HG03196 (cell line): Measurements from ENCODE around the gene DPM2.

Experiments
- ATAC-seq: cut with Tn5 transposase; IDR thresholded peaks from one replicate; pipeline ENCODE4 v1.9.1; 2021; ENCODE audit not compliant: unreplicated experiment

DPM2 gene, protein sequence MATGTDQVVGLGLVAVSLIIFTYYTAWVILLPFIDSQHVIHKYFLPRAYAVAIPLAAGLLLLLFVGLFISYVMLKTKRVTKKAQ

DNA sequence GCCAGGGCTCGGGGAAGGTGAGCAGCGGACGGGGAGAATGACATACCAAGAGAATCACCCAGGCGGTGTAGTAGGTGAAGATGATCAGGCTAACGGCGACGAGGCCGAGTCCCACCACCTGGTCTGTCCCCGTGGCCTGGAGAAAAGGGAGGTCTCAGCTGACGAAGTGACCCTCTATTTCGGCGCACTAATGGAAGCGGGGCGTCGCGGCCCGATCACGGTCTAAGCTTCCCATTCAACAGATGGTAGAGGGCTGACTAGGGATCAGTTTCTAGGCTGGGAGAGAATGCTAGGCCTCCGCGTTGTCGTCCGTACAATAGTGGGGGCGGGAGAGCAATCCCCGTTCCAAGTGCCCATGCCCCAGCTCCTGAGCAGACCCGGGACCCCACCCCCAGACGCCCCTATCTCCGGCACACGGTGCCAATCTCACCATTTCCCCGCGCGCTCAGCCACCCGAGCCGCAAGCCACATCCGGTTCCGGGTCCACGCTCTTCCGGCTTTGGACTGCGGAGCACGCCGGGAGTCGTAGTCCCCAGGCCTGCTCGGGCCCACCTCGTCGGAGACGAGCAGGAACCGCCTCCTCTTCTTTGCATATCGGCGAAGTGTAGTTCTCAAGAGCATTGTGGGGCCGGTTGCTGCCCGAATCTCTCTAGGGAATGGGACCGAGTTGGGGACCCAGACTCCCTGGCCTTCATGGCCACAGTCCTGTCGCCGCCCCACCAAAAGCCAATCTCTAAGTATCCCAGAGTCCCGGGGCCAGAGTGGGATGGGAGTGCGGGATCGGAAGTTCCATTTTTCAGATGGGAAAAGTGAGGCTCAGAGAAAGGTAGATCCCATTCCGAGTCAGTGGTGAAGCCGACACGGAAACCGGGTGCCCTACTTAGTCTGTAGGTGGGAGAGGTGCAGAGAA lies at the start of gene DPM2:
Gene DPM2, minus strand, starts transcription at position 467 of the 910 bp plus-strand sequence. Its CDS starts 34 bp downstream, at position 433.
- peak; percentile 84 for ATAC-seq

DNA sequence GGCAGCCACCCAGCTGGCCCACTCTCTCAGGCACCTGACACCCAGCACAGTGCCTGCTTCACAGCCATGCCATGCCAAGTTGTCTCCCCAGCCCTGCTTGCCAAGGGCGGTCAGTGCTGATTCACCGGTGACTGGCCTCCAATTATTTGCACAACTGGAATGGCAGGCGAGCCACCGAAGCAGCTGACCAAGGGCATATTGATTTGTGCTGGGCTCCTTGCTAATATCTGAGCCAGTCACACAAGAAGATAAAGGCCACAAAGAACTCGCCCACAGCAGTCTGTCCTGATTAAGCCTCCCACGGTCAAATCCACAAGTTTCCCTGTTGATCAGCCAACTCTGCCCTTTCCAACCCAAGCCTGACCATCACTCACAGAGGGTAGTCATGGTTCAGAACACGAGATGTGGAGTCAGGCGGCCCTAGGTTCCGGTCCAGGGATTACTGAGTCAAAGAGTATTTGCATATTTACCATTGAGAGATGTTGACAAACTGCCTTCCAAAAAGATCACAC lies 49.5 kb upstream of the DPM2 start:
- ATAC-seq = no peak

DNA sequence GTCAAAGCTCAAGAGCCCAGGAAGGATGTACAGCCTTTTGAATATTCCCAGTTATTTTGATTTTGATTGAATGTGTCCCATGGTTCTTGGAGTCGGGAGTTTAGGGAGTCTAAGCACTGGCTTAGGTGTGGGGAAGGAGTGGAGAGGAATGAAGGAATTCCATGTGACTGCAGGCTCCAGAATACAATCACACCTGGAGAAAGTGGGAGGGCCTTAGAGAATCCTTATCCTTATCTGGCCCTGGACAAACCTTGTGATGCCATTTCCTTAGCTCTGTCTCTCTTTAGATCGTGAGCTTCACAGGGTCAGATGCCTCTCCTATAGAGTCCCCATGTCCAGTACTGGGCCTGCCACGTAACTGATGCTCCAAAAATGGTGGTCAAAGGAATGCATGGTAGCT lies 47.4 kb upstream of the DPM2 start:
- no peak for ATAC-seq

DNA sequence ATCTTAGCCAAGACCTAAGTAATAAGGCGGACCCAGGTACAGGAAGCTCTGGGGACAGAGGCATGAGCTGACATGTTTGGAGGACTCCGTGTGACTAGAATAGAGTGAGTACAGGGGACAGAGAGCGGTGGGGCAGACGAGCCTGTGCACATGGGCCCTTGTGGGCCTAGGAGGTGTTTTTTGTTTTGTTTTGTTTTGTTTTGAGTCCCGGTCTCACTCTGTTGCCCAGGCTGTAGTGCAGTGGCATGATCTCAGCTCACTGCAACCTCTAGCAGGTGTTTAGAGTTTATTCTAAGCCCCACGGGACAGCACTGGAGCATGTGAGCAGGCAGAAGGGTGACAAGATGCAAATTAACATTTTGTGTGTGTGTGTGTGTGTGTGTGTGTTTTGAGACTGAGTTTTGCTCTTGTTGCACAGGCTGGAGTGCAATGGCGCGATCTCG lies 46.2 kb upstream of the DPM2 start:
- ATAC-seq = peak; percentile 35

DNA sequence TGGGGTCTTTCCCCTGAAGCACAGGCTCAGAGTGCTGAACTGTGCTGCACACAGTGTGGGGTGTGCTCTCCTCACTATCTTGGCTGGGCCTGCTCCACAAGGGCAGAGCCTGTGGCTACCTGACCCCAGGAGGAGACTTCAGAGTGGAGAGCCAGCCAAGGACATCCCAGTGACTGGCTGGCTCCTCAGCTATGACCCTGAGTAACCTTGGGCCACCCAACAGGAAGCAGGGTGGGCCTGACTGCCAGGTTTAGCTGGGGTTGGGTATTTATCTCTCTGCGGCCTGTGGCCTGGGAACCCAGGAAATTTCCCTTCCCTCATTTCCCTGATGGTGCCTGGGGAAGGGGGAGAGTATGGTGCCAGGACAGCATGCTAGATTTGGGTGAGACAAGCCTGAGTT lies 45.3 kb upstream of the DPM2 start:
- ATAC-seq = no peak

DNA sequence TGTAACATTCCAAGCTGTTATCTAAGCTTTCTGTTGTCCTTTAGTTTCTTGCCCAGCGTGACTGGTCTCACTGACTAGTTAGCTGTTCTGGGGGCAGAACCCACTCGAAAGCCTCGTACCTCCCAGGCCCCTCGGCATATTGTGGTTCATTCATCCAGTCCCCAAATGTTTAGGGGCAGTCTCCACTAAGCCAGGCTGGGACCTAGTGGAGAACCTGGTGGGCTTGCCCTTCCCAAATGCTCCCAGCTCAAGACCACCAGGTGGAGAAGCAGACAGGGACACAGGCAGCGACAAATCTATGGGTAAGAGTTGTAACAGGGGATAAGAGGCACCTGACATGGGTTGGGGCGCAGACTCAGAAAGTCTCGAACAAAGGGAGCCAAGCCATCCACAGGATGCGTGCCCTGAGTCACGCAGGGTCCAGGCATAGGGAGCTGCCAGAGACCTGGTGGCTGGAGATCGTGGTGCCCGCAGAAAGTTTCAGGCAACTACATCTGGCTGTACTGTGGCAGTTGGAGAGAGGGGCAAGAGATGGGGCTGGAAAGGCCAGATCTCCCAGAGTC lies 44.0 kb upstream of the DPM2 start:
- no peak for ATAC-seq

DNA sequence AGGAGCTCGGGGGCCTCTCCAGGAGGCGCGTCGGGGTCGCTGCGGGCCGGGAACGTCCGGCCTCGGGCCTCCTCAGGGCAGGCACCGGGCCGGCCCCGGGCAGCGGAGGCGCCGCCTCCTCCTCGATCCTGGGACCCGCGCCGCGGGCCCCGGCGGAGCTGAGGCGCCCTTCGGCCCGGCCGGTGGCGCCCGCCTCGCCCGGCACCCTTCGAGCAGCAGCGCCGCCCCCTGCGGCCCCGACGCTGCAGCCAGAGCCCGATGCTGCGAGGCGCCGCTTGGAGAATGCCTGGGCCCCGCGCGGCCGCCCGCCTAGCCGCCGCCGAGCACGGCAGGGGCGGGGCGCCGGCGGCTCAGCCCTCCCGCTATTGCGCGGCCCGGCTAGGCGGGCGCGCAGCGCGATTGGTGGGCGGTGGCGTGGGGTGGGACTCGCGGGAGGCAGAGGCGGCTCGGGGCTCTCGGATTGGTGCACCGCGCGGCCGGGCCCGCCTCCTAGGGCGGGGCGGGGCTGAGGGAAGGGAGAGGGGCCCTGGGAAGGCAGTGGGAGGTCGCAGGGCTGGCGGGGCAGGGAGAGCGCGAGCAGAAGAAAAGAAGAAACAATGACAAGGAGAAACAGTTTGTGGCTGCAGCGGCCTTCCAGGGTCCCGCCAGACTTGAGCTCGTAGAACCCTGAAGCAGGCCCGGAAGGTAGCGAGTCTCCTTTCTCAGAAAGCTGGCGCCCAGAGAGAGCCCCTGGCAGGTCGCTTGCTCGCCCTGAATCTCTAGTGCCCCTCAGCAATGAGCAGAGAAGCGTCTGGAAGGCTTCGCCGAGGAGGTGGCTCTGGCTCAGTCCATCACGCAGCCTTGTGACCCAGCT lies 43.3 kb upstream of the DPM2 start, which contains the start of gene EEIG1:
Gene EEIG1, minus strand, starts transcription at position 284 of the 853 bp plus-strand sequence. CDS start 852 bp downstream, outside the sequence.
- ATAC-seq = peak; percentile 70

DNA sequence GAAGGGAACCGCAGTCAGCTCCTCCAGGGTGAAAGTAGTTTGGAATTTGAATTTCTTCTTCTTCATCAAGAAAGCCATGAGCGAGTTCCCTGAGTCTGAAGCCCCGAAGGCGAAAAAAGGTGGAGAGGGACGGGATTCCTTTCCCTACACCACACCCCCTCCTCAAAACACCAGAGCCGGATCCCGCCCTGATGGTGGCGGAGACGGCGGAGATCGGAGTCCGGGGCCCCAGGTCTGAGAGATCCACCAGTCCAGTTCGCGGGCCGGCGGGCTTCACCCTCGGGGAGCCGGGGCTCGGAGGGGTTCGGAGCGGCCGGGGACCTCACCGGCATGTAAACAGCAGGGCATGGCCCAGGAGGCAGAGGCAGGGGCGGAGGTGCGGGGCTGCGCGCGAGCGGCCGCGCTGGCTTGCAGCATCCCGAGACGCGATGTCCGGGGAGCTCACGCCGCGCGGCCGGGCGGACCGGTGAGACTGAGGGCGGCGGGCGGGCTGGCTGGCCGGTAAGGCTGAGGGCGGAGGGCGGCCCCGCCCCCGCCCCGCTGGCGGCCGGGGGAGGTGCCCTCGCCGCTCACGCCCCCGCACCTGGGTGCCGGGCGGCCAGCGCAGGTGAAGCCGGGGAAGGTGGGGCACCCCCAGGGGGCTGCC lies 42.5 kb upstream of the DPM2 start:
- peak; percentile 24 for ATAC-seq

DNA sequence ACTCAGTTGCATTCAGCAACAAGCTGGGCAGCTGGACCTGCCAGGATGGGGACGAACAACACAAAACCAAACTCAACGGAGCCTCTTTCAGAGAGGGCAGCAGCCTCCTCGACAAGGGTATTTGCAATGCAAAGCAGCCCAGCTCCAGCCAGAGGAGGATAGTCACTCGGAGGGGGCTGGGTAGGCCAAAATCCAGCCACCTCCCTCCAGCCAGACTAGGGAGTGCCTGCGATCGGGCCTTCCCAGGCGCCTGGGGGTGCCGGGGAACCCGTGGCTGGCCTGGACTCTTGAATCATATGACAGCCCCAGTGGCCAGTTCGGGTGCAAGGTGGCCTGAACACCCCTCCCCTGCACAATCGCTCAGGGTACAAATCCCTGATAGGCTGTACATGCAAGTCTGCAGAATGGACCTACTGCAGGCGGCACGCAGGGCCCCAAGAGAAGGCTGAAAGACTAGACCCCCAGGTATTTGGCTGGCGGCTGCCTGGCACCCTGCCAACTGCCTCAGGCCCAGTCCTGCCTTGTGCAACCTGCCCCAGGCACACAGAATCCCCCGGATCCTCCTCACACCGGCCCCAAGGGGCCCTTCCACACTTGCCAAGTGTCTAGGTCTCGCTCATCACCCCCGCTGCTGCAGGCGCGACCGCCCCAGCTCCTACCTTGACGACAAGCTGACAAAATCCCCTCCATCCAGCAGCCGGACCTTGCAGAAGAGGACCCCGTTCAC lies 41.8 kb upstream of the DPM2 start:
- ATAC-seq = peak; percentile 22

DNA sequence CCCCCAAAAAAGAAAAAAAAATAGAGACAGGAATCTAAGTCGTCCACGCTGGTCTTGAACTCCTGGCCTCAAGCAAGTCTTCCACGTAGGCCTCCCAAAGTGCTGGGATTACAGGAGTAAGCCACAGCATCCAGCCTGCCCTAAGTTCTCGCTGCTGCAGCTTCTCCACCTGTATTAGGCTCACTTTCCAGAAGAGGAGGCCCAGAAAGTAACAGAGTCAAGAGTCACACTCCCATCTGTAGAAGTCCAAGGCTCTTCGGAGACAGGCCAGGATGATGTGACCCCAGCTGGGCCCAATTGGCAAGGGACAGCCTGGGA lies 41.3 kb upstream of the DPM2 start:
- ATAC-seq = no peak

DNA sequence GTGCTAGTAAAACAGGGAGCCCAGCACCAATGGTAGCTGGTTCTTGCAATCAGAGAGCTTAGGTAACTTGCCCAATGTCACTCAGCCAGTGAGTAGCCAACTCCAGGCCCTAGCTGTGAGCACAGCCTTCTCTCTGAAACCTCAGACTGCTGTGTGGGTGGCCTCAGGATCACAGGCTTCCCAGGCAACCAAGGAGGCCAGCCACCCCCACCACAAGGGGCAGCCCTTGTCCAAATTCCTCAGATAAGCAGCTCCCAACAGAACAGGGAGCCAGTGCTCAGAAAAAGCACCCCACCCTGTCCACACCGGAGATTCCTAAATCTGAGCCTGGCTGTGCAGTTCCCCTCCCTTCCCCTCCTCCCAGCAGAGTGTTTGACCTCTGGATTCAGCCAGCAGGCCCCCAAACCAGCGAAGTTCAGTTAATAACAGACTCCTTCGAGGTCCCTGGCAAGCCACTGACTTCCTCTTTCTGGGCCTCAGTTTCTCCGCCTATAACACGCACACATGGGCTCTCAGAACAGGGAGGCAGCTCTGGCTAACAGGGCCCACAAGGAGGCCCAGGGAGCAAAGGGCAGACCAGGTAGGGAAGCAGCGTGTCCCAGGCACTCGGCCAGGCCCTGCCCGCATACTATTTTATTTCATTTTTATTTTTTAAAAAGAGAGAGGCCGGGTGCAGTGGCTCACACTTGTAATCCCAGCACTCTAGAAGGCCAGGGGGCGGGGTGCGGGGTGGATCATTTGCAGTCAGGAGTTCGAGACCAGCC lies 40.4 kb upstream of the DPM2 start:
- ATAC-seq = no peak

DNA sequence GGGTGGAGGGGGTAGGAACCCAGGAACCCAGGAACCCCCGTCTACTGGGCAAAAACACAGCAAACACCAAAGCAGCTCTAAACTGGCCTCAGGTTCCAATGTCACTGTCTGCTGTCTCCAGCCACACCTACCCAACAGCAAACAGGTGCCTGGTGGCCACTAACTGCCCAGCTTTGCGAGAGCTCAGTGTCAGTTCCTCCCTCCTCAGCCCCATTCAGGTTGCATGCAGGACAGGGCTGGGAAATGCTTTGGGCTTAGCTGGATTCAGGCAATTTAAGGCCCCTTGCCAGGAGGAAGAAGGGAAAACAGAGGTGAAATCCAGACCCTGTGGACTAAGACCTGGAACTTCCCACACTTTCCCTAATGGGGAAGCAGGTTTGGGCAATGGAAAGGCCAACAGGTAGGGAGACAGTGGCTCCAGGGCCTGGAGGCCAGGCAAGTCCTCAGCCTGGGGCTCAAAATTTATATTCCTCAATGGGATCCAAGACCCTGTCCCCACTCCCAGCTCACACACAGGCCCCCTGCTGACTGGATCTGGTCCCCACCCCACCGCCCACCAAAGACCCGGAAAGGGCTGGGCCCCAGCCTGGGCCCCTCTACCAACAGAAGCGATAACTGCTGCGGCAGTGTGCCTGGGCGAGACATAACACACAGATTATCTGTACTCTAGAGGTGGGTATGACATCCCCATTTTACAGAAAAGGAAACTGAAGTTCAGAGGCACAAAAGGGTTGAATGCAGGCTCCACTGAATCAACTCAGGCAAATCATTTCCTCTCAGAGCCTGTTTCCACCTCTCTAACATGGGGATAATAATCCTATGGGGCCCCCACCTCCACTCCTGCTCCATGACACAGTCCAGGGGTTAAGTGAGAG lies 39.6 kb upstream of the DPM2 start:
- ATAC-seq = no peak

DNA sequence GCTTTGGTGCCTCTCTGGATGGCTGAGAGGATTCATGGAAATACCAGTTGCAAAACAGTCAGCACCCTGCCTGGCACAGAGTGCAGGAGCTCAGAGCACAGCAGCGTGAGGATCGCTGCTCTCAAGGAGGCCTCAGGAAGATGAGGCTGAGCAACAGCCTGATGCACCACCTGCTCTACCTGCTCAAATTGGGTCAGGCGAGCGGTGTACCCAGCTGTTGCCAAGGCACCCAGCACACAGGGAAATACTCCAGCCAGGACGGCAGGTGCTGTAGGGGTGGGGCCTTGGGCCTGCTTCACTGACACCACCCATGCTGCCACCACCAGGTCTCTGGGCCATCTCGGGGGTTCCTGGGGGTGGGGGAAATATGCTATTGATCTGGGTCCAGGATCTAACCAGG lies 38.8 kb upstream of the DPM2 start:
- no peak for ATAC-seq

DNA sequence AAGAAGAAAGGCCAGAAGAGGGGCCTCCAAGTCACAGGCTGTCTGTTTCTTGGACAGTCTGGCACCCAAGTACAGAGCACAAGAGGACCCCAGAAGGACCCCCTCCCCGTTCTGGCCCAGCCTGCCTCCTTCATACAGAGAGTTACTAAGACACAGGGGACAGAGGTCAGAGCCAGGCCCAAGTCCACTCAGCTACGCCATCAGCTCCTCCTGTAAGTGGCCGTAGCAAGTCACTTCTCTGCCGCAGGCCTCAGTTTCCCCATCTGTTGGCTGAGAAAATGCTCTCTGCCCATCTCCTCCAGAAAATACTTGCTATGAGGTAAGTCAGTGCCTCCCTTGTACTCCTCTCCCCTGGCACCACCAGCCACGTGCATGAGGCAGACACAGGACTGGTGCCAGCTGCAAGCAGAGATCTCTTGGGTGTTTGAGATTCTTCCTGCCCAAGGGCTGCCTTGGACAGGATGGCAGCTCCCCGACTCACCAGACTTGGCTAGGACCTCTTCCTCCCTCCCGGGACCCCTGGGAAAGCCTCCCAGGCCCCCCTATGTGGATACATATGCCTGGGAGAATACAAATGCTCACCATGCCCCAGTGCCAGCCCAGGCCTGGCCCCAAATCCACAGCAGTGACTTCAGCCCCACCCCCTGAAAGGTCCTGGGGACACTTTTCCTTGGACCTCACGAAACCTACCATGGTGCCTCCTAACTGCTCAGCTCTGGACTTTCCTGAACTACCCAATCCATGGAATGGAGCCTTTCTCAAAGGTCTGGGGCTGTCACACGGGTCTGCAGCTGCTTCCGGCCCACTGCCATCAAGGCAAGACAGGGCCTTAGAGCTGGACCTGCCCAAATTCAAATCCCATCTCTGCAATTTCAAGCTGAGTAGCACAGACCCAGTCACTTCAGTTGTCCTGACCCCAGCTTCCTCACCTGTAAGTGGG lies 38.0 kb upstream of the DPM2 start:
- no peak for ATAC-seq

DNA sequence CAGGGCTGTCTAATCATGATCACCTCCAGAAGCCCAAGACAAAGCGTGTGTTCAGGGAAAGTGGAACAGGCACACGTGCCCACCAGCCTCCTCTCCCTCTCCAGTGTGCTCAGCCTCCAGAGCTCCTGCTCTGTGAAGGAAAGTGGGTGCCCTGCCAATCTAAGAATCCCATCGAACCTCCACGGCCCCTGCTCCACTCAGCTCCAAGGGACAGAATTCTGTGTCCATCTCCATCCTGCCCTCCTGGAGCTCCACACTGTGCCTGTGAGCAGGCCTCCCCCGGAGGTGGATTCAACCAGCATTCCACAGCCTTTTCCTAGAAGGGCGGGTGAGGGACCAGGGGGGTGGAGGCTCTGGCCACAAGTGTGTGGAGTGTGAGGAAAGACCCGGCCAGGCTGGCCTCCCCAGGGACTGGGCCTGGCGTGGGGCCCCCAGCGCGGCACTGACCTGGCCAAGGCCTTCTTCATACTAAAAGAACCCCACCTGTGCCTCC lies 37.2 kb upstream of the DPM2 start:
- ATAC-seq = no peak

DNA sequence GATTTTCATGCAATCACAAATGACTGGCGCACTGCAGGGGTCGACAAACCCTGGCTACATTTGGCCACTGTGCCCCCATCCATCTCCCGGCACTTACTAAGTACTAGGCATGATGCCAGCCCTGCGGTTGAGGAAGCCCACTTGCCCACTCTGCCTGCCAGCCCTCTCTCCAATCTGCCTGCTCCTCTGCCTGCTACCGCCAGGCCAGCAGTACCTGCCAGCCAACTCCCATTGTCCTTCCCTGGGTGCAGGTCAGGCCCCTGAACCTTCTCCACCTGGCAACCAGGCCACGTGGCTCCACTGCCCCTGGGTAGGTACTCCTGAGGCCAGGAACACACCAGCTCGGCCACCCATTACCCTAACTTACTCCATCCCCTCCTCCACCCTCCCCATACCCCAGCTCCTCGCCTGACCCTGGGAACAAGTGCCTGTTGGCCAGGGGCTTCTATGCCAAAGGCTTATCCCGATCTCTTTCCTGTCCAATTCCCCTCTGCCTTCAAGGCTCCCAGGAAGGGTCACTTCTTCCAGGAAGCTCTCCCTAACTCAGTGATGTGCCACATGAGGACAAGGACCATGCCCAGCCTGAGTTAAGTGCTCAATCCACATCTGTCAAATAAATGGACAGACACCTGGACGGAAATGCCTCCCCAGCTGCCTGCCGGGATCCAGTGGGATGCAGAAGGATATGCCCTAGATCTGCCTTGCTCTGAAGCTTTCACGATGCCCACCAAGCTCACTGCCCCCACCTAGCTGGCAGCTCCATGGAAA lies 36.5 kb upstream of the DPM2 start:
- ATAC-seq = no peak
